HEK293 (cell line): ENCODE results near the gene FXN.

ENCODE experiments used
- CTCF ChIA-PET: fragments of 350-600 bp; formaldehyde crosslinking; extraction: SDS; loops from one replicate; lab custom pipeline; 2021; ENCODE audit warnings: antibody characterized with exemption; lab: Yijun Ruan, JAX
- POLR2A ChIA-PET: fragments of 300-600 bp; formaldehyde crosslinking; extraction: SDS; loops from one replicate; lab custom pipeline; 2020; ENCODE audit warnings: antibody characterized with exemption, inconsistent platforms; lab: Yijun Ruan, JAX
- H3K27ac ChIP-seq: fragments of 200-500 bp; sonication (Bioruptor generic); 2 replicates; pipeline ENCODE4 v1.5.1; 2014; ENCODE audit warnings: low read depth, low read length, control low read depth, inconsistent platforms; ENCODE audit errors: extremely low read depth
- H3K36me3 ChIP-seq, 2 experiments: fragments of 200-500 bp in 1 of 2; sonication (Bioruptor generic) in 1 of 2; 1 replicate in 1 of 2; 2 replicates in 1 of 2; pipeline ENCODE4 v1.5.1; 2014 to 2017; ENCODE audit warnings: inconsistent platforms in 2 of 2, low read length in 2 of 2; ENCODE audit not compliant: control insufficient read depth in 2 of 2, insufficient read depth in 1 of 2
- H3K4me1 ChIP-seq: fragments of 200-500 bp; sonication (Bioruptor generic); 2 replicates; pipeline ENCODE4 v1.5.1; 2014; ENCODE audit warnings: mild to moderate bottlenecking, low read length, inconsistent platforms; ENCODE audit not compliant: control insufficient read depth, insufficient read depth
- H3K4me3 ChIP-seq: 2 replicates; pipeline ENCODE4 v1.5.1; 2011; ENCODE audit warnings: low read depth, mild to moderate bottlenecking, control low read depth, low read length, moderate library complexity
- H3K9me3 ChIP-seq: fragments of 200-500 bp; sonication (Bioruptor generic); 2 replicates; pipeline ENCODE4 v1.5.1; 2014; ENCODE audit warnings: low read depth, low read length, inconsistent platforms; ENCODE audit not compliant: control insufficient read depth, insufficient read depth
- HOXD13 ChIP-seq: sonication (generic); formaldehyde crosslinking; IDR thresholded peaks from 2 replicates; pipeline ENCODE4 v1.8.0; 2022; ENCODE audit warnings: missing genetic modification reagents, borderline replicate concordance
- PRDM10 ChIP-seq: fragments of 450-650 bp; formaldehyde crosslinking; IDR thresholded peaks from 2 replicates; pipeline ENCODE4 v1.5.1; 2016; ENCODE audit warnings: missing biosample characterization, missing genetic modification characterization
- TRIM28 ChIP-seq: IDR thresholded peaks from 2 replicates; pipeline ENCODE4 v1.6.1; 2011; ENCODE audit warnings: low read length, control low read depth, borderline replicate concordance
- ZBTB1 ChIP-seq: fragments of 450-650 bp; formaldehyde crosslinking; IDR thresholded peaks from 2 replicates; pipeline ENCODE4 v1.5.1; 2016; ENCODE audit warnings: missing biosample characterization, missing genetic modification characterization
- ZFHX2 ChIP-seq: fragments of 450-650 bp; formaldehyde crosslinking; conservative IDR thresholded peaks from 2 replicates; pipeline ENCODE4 v1.5.1; 2016; ENCODE audit warnings: missing biosample characterization, missing genetic modification characterization
- ZFP37 ChIP-seq: fragments of 450-650 bp; formaldehyde crosslinking; IDR thresholded peaks from 2 replicates; pipeline ENCODE4 v1.5.1; 2016; ENCODE audit warnings: missing biosample characterization, missing genetic modification characterization
- ZNF10 ChIP-seq: fragments of 450-650 bp; formaldehyde crosslinking; IDR thresholded peaks from 2 replicates; pipeline ENCODE4 v1.5.1; 2017; ENCODE audit warnings: missing biosample characterization, missing genetic modification characterization
- ZNF211 ChIP-seq: fragments of 450-650 bp; formaldehyde crosslinking; IDR thresholded peaks from 2 replicates; pipeline ENCODE4 v1.5.1; 2016; ENCODE audit warnings: low read depth, missing biosample characterization, missing genetic modification characterization
- ZNF302 ChIP-seq: fragments of 450-650 bp; formaldehyde crosslinking; IDR thresholded peaks from 2 replicates; pipeline ENCODE4 v1.5.1; 2016; ENCODE audit warnings: missing biosample characterization, missing genetic modification characterization, low read depth
- ZNF37A ChIP-seq: fragments of 450-650 bp; IDR thresholded peaks from 2 replicates; pipeline ENCODE4 v1.5.1; 2018; ENCODE audit warnings: missing biosample characterization, missing genetic modification characterization
- ZNF433 ChIP-seq: fragments of 450-650 bp; formaldehyde crosslinking; IDR thresholded peaks from 2 replicates; pipeline ENCODE4 v1.5.1; 2016; ENCODE audit warnings: missing biosample characterization, missing genetic modification characterization, low read depth
- ZNF600 ChIP-seq: fragments of 450-650 bp; formaldehyde crosslinking; IDR thresholded peaks from 2 replicates; pipeline ENCODE4 v1.5.1; 2016; ENCODE audit warnings: missing biosample characterization, missing genetic modification characterization
- ZNF623 ChIP-seq: fragments of 450-650 bp; formaldehyde crosslinking; IDR thresholded peaks from 2 replicates; pipeline ENCODE4 v1.5.1; 2016; ENCODE audit warnings: missing biosample characterization, missing genetic modification characterization
- ZNF639 ChIP-seq: fragments of 450-650 bp; formaldehyde crosslinking; IDR thresholded peaks from 2 replicates; pipeline ENCODE4 v1.5.1; 2016; ENCODE audit warnings: missing biosample characterization, missing genetic modification characterization
- ZNF747 ChIP-seq: fragments of 450-650 bp; formaldehyde crosslinking; IDR thresholded peaks from 2 replicates; pipeline ENCODE4 v1.5.1; 2016; ENCODE audit warnings: missing biosample characterization, missing genetic modification characterization
- ZNF837 ChIP-seq: fragments of 450-650 bp; formaldehyde crosslinking; IDR thresholded peaks from 2 replicates; pipeline ENCODE4 v1.5.1; 2016; ENCODE audit warnings: missing biosample characterization, missing genetic modification characterization
- ZSCAN23 ChIP-seq: fragments of 450-650 bp; formaldehyde crosslinking; IDR thresholded peaks from 2 replicates; pipeline ENCODE4 v1.5.1; 2016; ENCODE audit warnings: missing biosample characterization, missing genetic modification characterization
- TF ChIP-seq, protein P1 (sequence below): fragments of 450-650 bp; formaldehyde crosslinking; conservative IDR thresholded peaks from 2 replicates; pipeline ENCODE4 v1.5.1; 2016; ENCODE audit warnings: low read depth, missing biosample characterization, missing genetic modification characterization
- TF ChIP-seq, protein P2 (sequence below): fragments of 450-650 bp; formaldehyde crosslinking; IDR thresholded peaks from 2 replicates; pipeline ENCODE4 v1.5.1; 2016; ENCODE audit warnings: missing biosample characterization, missing genetic modification characterization
- TF ChIP-seq, protein P3 (sequence below): fragments of 450-650 bp; formaldehyde crosslinking; IDR thresholded peaks from 2 replicates; pipeline ENCODE4 v1.5.1; 2016; ENCODE audit warnings: missing biosample characterization, missing genetic modification characterization
- TF ChIP-seq, protein P4 (sequence below): fragments of 450-650 bp; formaldehyde crosslinking; IDR thresholded peaks from 2 replicates; pipeline ENCODE4 v1.5.1; 2016; ENCODE audit warnings: missing biosample characterization, missing genetic modification characterization

FXN gene

GRCh38 chr9:69076550-69076949, 41.0 kb downstream of the FXN start (continued):
- TF ChIP-seq, protein P1, sequence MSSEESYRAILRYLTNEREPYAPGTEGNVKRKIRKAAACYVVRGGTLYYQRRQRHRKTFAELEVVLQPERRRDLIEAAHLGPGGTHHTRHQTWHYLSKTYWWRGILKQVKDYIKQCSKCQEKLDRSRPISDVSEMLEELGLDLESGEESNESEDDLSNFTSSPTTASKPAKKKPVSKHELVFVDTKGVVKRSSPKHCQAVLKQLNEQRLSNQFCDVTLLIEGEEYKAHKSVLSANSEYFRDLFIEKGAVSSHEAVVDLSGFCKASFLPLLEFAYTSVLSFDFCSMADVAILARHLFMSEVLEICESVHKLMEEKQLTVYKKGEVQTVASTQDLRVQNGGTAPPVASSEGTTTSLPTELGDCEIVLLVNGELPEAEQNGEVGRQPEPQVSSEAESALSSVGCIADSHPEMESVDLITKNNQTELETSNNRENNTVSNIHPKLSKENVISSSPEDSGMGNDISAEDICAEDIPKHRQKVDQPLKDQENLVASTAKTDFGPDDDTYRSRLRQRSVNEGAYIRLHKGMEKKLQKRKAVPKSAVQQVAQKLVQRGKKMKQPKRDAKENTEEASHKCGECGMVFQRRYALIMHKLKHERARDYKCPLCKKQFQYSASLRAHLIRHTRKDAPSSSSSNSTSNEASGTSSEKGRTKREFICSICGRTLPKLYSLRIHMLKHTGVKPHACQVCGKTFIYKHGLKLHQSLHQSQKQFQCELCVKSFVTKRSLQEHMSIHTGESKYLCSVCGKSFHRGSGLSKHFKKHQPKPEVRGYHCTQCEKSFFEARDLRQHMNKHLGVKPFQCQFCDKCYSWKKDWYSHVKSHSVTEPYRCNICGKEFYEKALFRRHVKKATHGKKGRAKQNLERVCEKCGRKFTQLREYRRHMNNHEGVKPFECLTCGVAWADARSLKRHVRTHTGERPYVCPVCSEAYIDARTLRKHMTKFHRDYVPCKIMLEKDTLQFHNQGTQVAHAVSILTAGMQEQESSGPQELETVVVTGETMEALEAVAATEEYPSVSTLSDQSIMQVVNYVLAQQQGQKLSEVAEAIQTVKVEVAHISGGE (tag by site-specific recombination), result no peak
- TF ChIP-seq ZNF600, result no peak
- TF ChIP-seq ZNF433 (tag by site-specific recombination), result no peak
- no peak for TF ChIP-seq ZNF747 (tag by site-specific recombination)
- no peak for TF ChIP-seq ZNF837 (tag by site-specific recombination)
- TF ChIP-seq, all 188 proteins: peak for 0

DNA sequence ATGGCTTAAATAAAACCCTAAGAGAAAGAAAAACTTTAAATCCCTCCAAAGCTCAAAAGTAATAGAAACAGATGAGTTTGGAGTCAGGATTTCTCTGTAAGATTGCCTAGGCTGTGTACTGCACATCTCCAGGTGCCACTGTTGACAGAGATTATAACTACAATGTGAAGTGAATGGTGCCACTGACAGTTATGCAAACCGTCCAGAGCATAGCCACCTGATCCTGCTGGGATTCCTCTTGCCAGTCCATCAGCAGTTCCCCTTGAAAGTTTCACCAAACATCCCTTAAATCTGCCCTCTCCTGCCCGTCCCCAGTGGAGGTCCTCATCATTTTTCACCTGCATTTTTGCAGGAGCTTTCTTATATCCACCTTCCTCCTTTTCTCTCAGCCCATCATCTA, 42.5 kb downstream of the FXN start:
- TF ChIP-seq ZNF623, result no peak
- TF ChIP-seq ZFP37 (tag by site-specific recombination), result no peak
- TF ChIP-seq TRIM28, result no peak
- TF ChIP-seq ZNF302, result no peak
- no peak for TF ChIP-seq ZNF433 (tag by site-specific recombination)
- no peak for TF ChIP-seq ZFHX2 (tag by site-specific recombination)
- TF ChIP-seq ZNF37A (tag by site-specific recombination), result no peak
- TF ChIP-seq ZNF639 (tag by site-specific recombination), result no peak
- TF ChIP-seq ZBTB1 (tag by site-specific recombination), result no peak
- TF ChIP-seq, protein P2, sequence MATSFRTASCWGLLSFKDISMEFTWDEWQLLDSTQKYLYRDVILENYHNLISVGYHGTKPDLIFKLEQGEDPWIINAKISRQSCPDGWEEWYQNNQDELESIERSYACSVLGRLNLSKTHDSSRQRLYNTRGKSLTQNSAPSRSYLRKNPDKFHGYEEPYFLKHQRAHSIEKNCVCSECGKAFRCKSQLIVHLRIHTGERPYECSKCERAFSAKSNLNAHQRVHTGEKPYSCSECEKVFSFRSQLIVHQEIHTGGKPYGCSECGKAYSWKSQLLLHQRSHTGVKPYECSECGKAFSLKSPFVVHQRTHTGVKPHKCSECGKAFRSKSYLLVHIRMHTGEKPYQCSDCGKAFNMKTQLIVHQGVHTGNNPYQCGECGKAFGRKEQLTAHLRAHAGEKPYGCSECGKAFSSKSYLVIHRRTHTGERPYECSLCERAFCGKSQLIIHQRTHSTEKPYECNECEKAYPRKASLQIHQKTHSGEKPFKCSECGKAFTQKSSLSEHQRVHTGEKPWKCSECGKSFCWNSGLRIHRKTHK (tag by site-specific recombination), result no peak
- TF ChIP-seq ZNF211, result no peak
- TF ChIP-seq ZNF10, result no peak
- TF ChIP-seq, protein P3, sequence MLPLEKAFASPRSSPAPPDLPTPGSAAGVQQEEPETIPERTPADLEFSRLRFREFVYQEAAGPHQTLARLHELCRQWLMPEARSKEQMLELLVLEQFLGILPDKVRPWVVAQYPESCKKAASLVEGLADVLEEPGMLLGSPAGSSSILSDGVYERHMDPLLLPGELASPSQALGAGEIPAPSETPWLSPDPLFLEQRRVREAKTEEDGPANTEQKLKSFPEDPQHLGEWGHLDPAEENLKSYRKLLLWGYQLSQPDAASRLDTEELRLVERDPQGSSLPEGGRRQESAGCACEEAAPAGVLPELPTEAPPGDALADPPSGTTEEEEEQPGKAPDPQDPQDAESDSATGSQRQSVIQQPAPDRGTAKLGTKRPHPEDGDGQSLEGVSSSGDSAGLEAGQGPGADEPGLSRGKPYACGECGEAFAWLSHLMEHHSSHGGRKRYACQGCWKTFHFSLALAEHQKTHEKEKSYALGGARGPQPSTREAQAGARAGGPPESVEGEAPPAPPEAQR (tag by site-specific recombination), result no peak
- no peak for TF ChIP-seq PRDM10 (tag by site-specific recombination)
- no peak for TF ChIP-seq HOXD13 (CRISPR knock-in tag)
- TF ChIP-seq, protein P4, sequence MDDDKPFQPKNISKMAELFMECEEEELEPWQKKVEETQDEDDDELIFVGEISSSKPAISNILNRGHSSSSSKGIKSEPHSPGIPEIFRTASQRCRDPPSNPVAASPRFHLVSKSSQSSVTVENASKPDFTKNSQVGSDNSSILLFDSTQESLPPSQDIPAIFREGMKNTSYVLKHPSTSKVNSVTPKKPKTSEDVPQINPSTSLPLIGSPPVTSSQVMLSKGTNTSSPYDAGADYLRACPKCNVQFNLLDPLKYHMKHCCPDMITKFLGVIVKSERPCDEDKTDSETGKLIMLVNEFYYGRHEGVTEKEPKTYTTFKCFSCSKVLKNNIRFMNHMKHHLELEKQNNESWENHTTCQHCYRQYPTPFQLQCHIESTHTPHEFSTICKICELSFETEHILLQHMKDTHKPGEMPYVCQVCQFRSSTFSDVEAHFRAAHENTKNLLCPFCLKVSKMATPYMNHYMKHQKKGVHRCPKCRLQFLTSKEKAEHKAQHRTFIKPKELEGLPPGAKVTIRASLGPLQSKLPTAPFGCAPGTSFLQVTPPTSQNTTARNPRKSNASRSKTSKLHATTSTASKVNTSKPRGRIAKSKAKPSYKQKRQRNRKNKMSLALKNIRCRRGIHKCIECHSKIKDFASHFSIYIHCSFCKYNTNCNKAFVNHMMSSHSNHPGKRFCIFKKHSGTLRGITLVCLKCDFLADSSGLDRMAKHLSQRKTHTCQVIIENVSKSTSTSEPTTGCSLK (tag by site-specific recombination), result no peak
- TF ChIP-seq ZSCAN23 (tag by site-specific recombination), result no peak
- Histone ChIP-seq H3K36me3 (peaks cover 0 to 4% of the 10 kb centered on the region in 2 experiments; a peak in 2 of 3 replicates), H3K4me1 (no peaks in the 10 kb centered on the region), H3K4me3 (no peak overlapping the region), H3K27ac (no peak overlapping the region), H3K9me3 (no peaks in the 10 kb centered on the region)
- POLR2A ChIA-PET, result no interaction called here
- CTCF ChIA-PET, result interaction anchor here (0.7 kb wide), 1 partner anchor 954 kb away, joined by 3 read pairs; no protein-coding TSS in a partner anchor
